ENCODE results near the gene CT47A1. TPM values are rescaled to one million over a fixed set of nuclear protein-coding genes. Genes with fewer than 3 reads are reported as not detected.
"Not testable (repeated sequence)": the region's sequence is repeated elsewhere in the genome, so short reads cannot be mapped to it uniquely, and the experiment has no call there.

Gene CT47A1
- total RNA-seq = not detected

DNA sequence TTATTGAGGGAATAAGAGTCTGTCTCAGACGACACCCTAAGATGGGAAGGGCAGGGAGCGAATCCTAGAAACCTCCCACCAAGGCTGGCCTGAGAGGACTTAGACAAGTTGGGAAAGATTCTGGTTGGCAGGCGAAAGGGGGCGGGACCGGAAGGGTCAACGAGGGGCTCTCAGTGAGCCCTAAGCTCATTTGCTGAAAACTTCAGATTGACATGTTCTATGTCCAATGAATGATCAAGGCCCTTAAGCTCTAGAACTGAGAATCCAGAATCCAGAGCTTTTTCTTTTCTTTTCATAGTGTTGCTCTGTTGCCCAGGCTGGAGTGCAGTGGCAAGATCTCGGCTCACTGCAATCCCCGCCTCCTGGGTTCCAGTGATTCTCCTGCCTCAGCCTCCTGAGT lies at the start of gene CT47A1:
Gene CT47A1, minus strand, starts transcription at position 101 of the 400 bp plus-strand sequence. CDS start 231 bp downstream, outside the sequence.
- H3K27ac ChIP-seq; H3K9me3 ChIP-seq; H3K4me1 ChIP-seq; H3K4me3 ChIP-seq; intact Hi-C loops (cut with DNase I; ENCODE audit: low total_unique reads); H3K36me3 ChIP-seq; DNase-seq (ENCODE audit: low spot score in 2 of 2); H3K27me3 ChIP-seq: not testable (repeated sequence)

DNA sequence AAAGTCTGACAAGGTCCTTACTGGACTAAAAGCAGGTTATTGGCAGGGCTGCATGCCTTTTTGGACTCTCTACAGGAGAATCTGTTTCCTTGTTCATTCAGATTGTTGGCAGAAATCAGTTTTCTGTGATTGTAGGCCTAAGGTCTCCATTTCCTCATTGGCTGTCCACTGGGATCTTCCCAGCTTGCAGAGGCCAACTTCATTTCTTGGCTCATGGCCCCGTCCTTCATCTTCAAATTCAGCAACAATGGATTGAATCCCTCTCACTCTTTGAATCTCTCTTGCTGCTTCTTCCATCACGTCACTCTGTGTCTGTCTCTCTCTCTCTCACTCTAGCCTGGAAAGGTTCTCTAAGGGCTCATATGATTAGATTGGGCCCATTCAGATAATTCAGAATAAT lies 47.0 kb upstream of the CT47A1 start:
- Histone ChIP-seq H3K4me3 (no peak overlapping the region), H3K27me3 (no peaks in the 10 kb centered on the region), H3K4me1 (no peaks in the 10 kb centered on the region), H3K36me3 (no peaks in the 10 kb centered on the region), H3K27ac (no peak overlapping the region), H3K9me3 (no peaks in the 10 kb centered on the region)
- intact Hi-C loops (cut with DNase I; ENCODE audit: low total_unique reads) = no loop called here
- no peak for DNase-seq (ENCODE audit: low spot score in 2 of 2)
- no peak for TF ChIP-seq POLR2A (IDR thresholded peaks at IDR 0.05)
- TF ChIP-seq, protein P1, sequence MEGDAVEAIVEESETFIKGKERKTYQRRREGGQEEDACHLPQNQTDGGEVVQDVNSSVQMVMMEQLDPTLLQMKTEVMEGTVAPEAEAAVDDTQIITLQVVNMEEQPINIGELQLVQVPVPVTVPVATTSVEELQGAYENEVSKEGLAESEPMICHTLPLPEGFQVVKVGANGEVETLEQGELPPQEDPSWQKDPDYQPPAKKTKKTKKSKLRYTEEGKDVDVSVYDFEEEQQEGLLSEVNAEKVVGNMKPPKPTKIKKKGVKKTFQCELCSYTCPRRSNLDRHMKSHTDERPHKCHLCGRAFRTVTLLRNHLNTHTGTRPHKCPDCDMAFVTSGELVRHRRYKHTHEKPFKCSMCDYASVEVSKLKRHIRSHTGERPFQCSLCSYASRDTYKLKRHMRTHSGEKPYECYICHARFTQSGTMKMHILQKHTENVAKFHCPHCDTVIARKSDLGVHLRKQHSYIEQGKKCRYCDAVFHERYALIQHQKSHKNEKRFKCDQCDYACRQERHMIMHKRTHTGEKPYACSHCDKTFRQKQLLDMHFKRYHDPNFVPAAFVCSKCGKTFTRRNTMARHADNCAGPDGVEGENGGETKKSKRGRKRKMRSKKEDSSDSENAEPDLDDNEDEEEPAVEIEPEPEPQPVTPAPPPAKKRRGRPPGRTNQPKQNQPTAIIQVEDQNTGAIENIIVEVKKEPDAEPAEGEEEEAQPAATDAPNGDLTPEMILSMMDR (IDR thresholded peaks at IDR 0.05) = no peak
- no peak for TF ChIP-seq POLR2AphosphoS5 (IDR thresholded peaks at IDR 0.05)

GRCh38 chrX:121030083-121030482 lies 44.5 kb upstream of the CT47A1 start:
- TF ChIP-seq, protein P1 (IDR thresholded peaks at IDR 0.05) = no peak
- TF ChIP-seq POLR2A (IDR thresholded peaks at IDR 0.05) = no peak
- no peaks in the 10 kb centered on the region for H3K36me3 ChIP-seq
- intact Hi-C loops (cut with DNase I; ENCODE audit: low total_unique reads) = no loop called here

DNA sequence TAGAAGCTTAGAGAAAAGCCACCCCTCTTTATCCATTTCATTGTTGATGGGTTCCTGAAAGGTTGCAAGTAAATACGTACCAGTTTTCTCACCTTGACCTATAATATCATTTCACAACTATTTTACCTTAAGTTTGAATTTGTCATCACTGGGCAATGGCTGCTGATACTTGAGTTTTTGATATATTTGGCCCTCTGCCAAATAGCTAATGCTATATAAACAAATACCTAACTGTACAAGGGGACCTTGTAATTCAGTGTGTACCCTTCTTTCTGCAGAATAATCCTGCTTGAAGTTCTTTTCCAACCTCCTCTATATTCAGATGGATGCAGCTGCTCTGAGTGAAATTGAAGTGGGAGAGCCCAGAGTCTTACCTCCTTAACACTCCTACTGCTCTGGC lies 42.9 kb upstream of the CT47A1 start:
- Histone ChIP-seq H3K9me3 (no peaks in the 10 kb centered on the region), H3K36me3 (no peaks in the 10 kb centered on the region), H3K4me3 (no peak overlapping the region), H3K27me3 (no peaks in the 10 kb centered on the region), H3K27ac (no peak overlapping the region), H3K4me1 (no peaks in the 10 kb centered on the region)
- TF ChIP-seq POLR2AphosphoS5 (IDR thresholded peaks at IDR 0.05) (no peak), POLR2A (IDR thresholded peaks at IDR 0.05) (no peak)
- TF ChIP-seq, protein P1 (IDR thresholded peaks at IDR 0.05) = no peak
- intact Hi-C loops (cut with DNase I; ENCODE audit: low total_unique reads) = no loop called here
- no peak for DNase-seq (ENCODE audit: low spot score in 2 of 2)

More at GRCh38 chrX:121030083-121030482, 44.5 kb upstream of the CT47A1 start:
- no peaks in the 10 kb centered on the region for H3K27me3 ChIP-seq
- no peak overlapping the region for H3K4me3 ChIP-seq
- H3K9me3 ChIP-seq = no peaks in the 10 kb centered on the region
- DNase-seq (ENCODE audit: low spot score in 2 of 2) = no peak
- H3K4me1 ChIP-seq = no peaks in the 10 kb centered on the region
- H3K27ac ChIP-seq = no peak overlapping the region

GRCh38 chrX:121014826-121015225 lies 29.3 kb upstream of the CT47A1 start:
- intact Hi-C loops (cut with DNase I; ENCODE audit: low total_unique reads) = no loop called here
- no peaks in the 10 kb centered on the region for H3K4me1 ChIP-seq
- peaks cover 4% of the 10 kb centered on the region in 2 donors for H3K9me3 ChIP-seq
- no peak for DNase-seq (ENCODE audit: low spot score in 2 of 2)
- H3K27ac ChIP-seq = no peak overlapping the region
- H3K27me3 ChIP-seq = peaks cover 0 to 4% of the 10 kb centered on the region in 2 donors
- H3K36me3 ChIP-seq = no peaks in the 10 kb centered on the region
- no peak overlapping the region for H3K4me3 ChIP-seq
- TF ChIP-seq POLR2A (IDR thresholded peaks at IDR 0.05) (no peak), POLR2AphosphoS5 (IDR thresholded peaks at IDR 0.05) (no peak)
- TF ChIP-seq, protein P1 (IDR thresholded peaks at IDR 0.05) = no peak

GRCh38 chrX:121013897-121014455 lies 28.4 kb upstream of the CT47A1 start:
- no peak overlapping the region for H3K4me3 ChIP-seq
- no peaks in the 10 kb centered on the region for H3K36me3 ChIP-seq
- peaks cover 0 to 4% of the 10 kb centered on the region in 2 donors for H3K27me3 ChIP-seq
- TF ChIP-seq, protein P1 (IDR thresholded peaks at IDR 0.05) = no peak
- TF ChIP-seq POLR2A (IDR thresholded peaks at IDR 0.05) = no peak
- TF ChIP-seq POLR2AphosphoS5 (IDR thresholded peaks at IDR 0.05) = no peak
- intact Hi-C loops (cut with DNase I; ENCODE audit: low total_unique reads) = no loop called here
- DNase-seq (ENCODE audit: low spot score in 2 of 2) = no peak
- no peaks in the 10 kb centered on the region for H3K4me1 ChIP-seq
- H3K9me3 ChIP-seq = peaks cover 4% of the 10 kb centered on the region in 2 donors
- no peak overlapping the region for H3K27ac ChIP-seq
